Measurements from ENCODE around the gene PLA2G3. TPM values are rescaled to one million over a fixed set of nuclear protein-coding genes. Genes with fewer than 3 reads are reported as not detected.
"Not testable (repeated sequence)": the region's sequence is repeated elsewhere in the genome, so short reads cannot be mapped to it uniquely, and the experiment has no call there.

Gene PLA2G3
- total RNA-seq, 1 experiment from 2014 or later = 8.2 TPM

GRCh38 chr22:31173386-31174145 lies 33.3 kb upstream of the PLA2G3 start:
- no peak overlapping the region for H2AFZ ChIP-seq (ENCODE audit: low read length)
- Mint-ChIP-seq H3K36me3 (ENCODE audit: insufficient read depth in 1 of 3, low read depth in 3 of 3) (peaks cover 2 to 4% (median 2%) of the 10 kb centered on the region in 3 experiments; a peak in 3 of 7 replicates), H3K27me3 (ENCODE audit: low read depth) (no peaks in the 10 kb centered on the region), H3K4me1 (peaks cover 4 to 5% of the 10 kb centered on the region in 2 experiments; a peak in 2 of 4 replicates), H3K27ac (no peak overlapping the region), H3K9me3 (no peaks in the 10 kb centered on the region), H3K4me3 (no peak overlapping the region)
- no peak overlapping the region for H2BK20ac ChIP-seq (ENCODE audit: low read depth, low read length, poor library complexity, severe bottlenecking)
- no peak overlapping the region for H2BK5ac ChIP-seq (ENCODE audit: insufficient read length, low read length)
- H3K4me2 ChIP-seq (ENCODE audit: insufficient read depth, insufficient read length, low read length) = no peak overlapping the region
- no peaks in the 10 kb centered on the region for H4K20me1 ChIP-seq (ENCODE audit: control insufficient read depth, insufficient read depth, insufficient read length)
- no peak overlapping the region for H2BK15ac ChIP-seq (ENCODE audit: low read depth, low read length)
- no peak overlapping the region for H3K23ac ChIP-seq (ENCODE audit: insufficient read length, low read depth, low read length)
- H2BK12ac ChIP-seq (ENCODE audit: insufficient read length, low read depth, low read length) = no peak overlapping the region
- H3K4ac ChIP-seq (ENCODE audit: low read depth, low read length) = no peak overlapping the region
- no peak for TF ChIP-seq CTCF (conservative IDR thresholded peaks at IDR 0.05)
- H3K4me1 ChIP-seq (ENCODE audit: insufficient read depth, low read length) = no peaks in the 10 kb centered on the region
- no CpG with 5 or more reads among the region's 5 CpGs for WGBS (ENCODE audit: extremely low coverage, insufficient read length, low lambda C conversion rate)
- no peak overlapping the region for H2BK120ac ChIP-seq (ENCODE audit: low read depth, low read length, poor library complexity, severe bottlenecking)
- no peak overlapping the region for H4K8ac ChIP-seq (replicated peaks; ENCODE audit: insufficient read length, low read depth, low read length)
- H2AK5ac ChIP-seq (ENCODE audit: insufficient read length, low read length) = no peak overlapping the region
- no peak overlapping the region for H3K56ac ChIP-seq (ENCODE audit: insufficient read length, low read depth, low read length)
- no peaks in the 10 kb centered on the region for H3K9me3 ChIP-seq (ENCODE audit: control insufficient read depth, low read depth, low read length)
- no peak overlapping the region for H3K18ac ChIP-seq (ENCODE audit: insufficient read length, low read depth, low read length)
- peaks cover 3% of the 10 kb centered on the region for H3K79me1 ChIP-seq (ENCODE audit: insufficient read depth, low read depth, low read length, poor library complexity, severe bottlenecking)
- no peaks in the 10 kb centered on the region for H3K79me2 ChIP-seq (ENCODE audit: insufficient read depth, low read length)
- H4K91ac ChIP-seq (ENCODE audit: insufficient read length, low read depth, low read length) = no peak overlapping the region
- no peak overlapping the region for H3K9ac ChIP-seq (ENCODE audit: extremely low read depth, insufficient read length, low read length)
- no peaks in the 10 kb centered on the region for H3K23me2 ChIP-seq (ENCODE audit: insufficient read length, low read depth, low read length, poor library complexity, severe bottlenecking)
- no peaks in the 10 kb centered on the region for H3K27me3 ChIP-seq (ENCODE audit: insufficient read depth, low read length)
- no peak overlapping the region for H4K5ac ChIP-seq (ENCODE audit: insufficient read length, low read depth, low read length)
- H3K27ac ChIP-seq (ENCODE audit: insufficient read length, low read depth, low read length) = no peak overlapping the region
- no peak for DNase-seq
- H3K14ac ChIP-seq (ENCODE audit: insufficient read depth, low read length) = no peak overlapping the region
- no peak overlapping the region for H3T11ph ChIP-seq (ENCODE audit: low read length)

- H3K27me3 ChIP-seq (ENCODE audit: insufficient read depth, low read length); H4K5ac ChIP-seq (ENCODE audit: insufficient read length, low read depth, low read length); H3K4ac ChIP-seq (ENCODE audit: low read depth, low read length); H3K4me1 Mint-ChIP-seq; H3K23ac ChIP-seq (ENCODE audit: insufficient read length, low read depth, low read length); H4K91ac ChIP-seq (ENCODE audit: insufficient read length, low read depth, low read length); H3K23me2 ChIP-seq (ENCODE audit: insufficient read length, low read depth, low read length, poor library complexity, severe bottlenecking); H3K9me3 ChIP-seq (ENCODE audit: control insufficient read depth, low read depth, low read length); H3K9ac ChIP-seq (ENCODE audit: extremely low read depth, insufficient read length, low read length); H3K9me3 Mint-ChIP-seq; H2BK120ac ChIP-seq (ENCODE audit: low read depth, low read length, poor library complexity, severe bottlenecking); H4K20me1 ChIP-seq (ENCODE audit: control insufficient read depth, insufficient read depth, insufficient read length); H3K56ac ChIP-seq (ENCODE audit: insufficient read length, low read depth, low read length); H3K4me2 ChIP-seq (ENCODE audit: insufficient read depth, insufficient read length, low read length); H3K27ac Mint-ChIP-seq; H2BK20ac ChIP-seq (ENCODE audit: low read depth, low read length, poor library complexity, severe bottlenecking); H3K27ac ChIP-seq (ENCODE audit: insufficient read length, low read depth, low read length); H2BK5ac ChIP-seq (ENCODE audit: insufficient read length, low read length); H3K4me1 ChIP-seq (ENCODE audit: insufficient read depth, low read length); H3T11ph ChIP-seq (ENCODE audit: low read length); H3K79me2 ChIP-seq (ENCODE audit: insufficient read depth, low read length); H3K14ac ChIP-seq (ENCODE audit: insufficient read depth, low read length); H4K8ac ChIP-seq (replicated peaks; ENCODE audit: insufficient read length, low read depth, low read length); H2AK5ac ChIP-seq (ENCODE audit: insufficient read length, low read length); H2BK15ac ChIP-seq (ENCODE audit: low read depth, low read length); DNase-seq; H3K4me3 Mint-ChIP-seq; H2AFZ ChIP-seq (ENCODE audit: low read length); H2BK12ac ChIP-seq (ENCODE audit: insufficient read length, low read depth, low read length); H3K79me1 ChIP-seq (ENCODE audit: insufficient read depth, low read depth, low read length, poor library complexity, severe bottlenecking); H3K36me3 Mint-ChIP-seq (ENCODE audit: insufficient read depth in 1 of 3, low read depth in 3 of 3); H3K18ac ChIP-seq (ENCODE audit: insufficient read length, low read depth, low read length); H3K27me3 Mint-ChIP-seq (ENCODE audit: low read depth): not testable (repeated sequence)
- WGBS (ENCODE audit: extremely low coverage, insufficient read length, low lambda C conversion rate) = no CpG with 5 or more reads among the region's 9 CpGs
Observed at GRCh38 chr22:31171734-31172133, 31.4 kb upstream of the PLA2G3 start.
